Measurements from ENCODE around the gene CEP295NL. TPM values are rescaled to one million over a fixed set of nuclear protein-coding genes. Genes with fewer than 3 reads are reported as not detected.

CEP295NL gene
- 0.21 to 0.64 TPM (median 0.64 TPM) in 5 replicates for total RNA-seq (2022; extraction: Qiagen RNA extraction; ENCODE audit: low read depth)

GRCh38 chr17:78903101-78903779 lies at the start of gene CEP295NL:
TSS of gene CEP295NL (minus strand) at chr17:78903201. CDS start at chr17:78901828, 1,373 bp downstream.

GRCh38 chr17:78925234-78925633 lies 22.2 kb upstream of the CEP295NL start, which contains the start of gene TIMP2:
TSS of gene TIMP2 (minus strand) at chr17:78925387. CDS start at chr17:78925088, 299 bp downstream.

GRCh38 chr17:78840780-78841611 lies 62.0 kb downstream of the CEP295NL start, which contains the start of gene USP36:
TSS of gene USP36 (minus strand) at chr17:78840814. CDS start at chr17:78836363, 4,451 bp downstream.

Other genes starting within 250 kb of the CEP295NL start
- 54.4 to 59.7 TPM (median 59.6 TPM) in 5 replicates for gene CYTH1, start 120.9 kb downstream of the CEP295NL start, total RNA-seq (2022; extraction: Qiagen RNA extraction; ENCODE audit: low read depth)
- gene USP36, start 62.4 kb downstream of the CEP295NL start, total RNA-seq (2022; extraction: Qiagen RNA extraction; ENCODE audit: low read depth): 48.1 to 60.8 TPM (median 55.9 TPM) in 5 replicates
- 171 to 247 TPM (median 222 TPM) in 5 replicates for gene TIMP2, start 22.2 kb upstream of the CEP295NL start, total RNA-seq (2022; extraction: Qiagen RNA extraction; ENCODE audit: low read depth)
- gene LGALS3BP, start 76.7 kb upstream of the CEP295NL start, total RNA-seq (2022; extraction: Qiagen RNA extraction; ENCODE audit: low read depth): 66.0 to 83.9 TPM (median 74.0 TPM) in 5 replicates
- gene CANT1, start 106.6 kb upstream of the CEP295NL start, total RNA-seq (2022; extraction: Qiagen RNA extraction; ENCODE audit: low read depth): 53.9 to 90.2 TPM (median 85.8 TPM) in 5 replicates
- gene C1QTNF1, start 121.0 kb upstream of the CEP295NL start, total RNA-seq (2022; extraction: Qiagen RNA extraction; ENCODE audit: low read depth): 33.2 to 51.5 TPM (median 41.0 TPM) in 5 replicates
- gene ENGASE, start 171.6 kb upstream of the CEP295NL start, total RNA-seq (2022; extraction: Qiagen RNA extraction; ENCODE audit: low read depth): 9.4 to 27.2 TPM (median 20.5 TPM) in 5 replicates